WI38 (cell line): ENCODE measurements around the gene DLK2.
"Not testable (repeated sequence)": the region's sequence is repeated elsewhere in the genome, so short reads cannot be mapped to it uniquely, and the experiment has no call there.

Source experiments
- H3K4me3 ChIP-seq: 2 replicates; pipeline ENCODE4 v1.5.1; 2011; ENCODE audit warnings: low read depth, mild to moderate bottlenecking, control low read depth, low read length
- TF ChIP-seq, protein P1 (sequence below): IDR thresholded peaks from 2 replicates; pipeline ENCODE4 v1.5.1; 2012; ENCODE audit warnings: low read depth, mild to moderate bottlenecking, control low read depth, low read length

DLK2 gene

DNA sequence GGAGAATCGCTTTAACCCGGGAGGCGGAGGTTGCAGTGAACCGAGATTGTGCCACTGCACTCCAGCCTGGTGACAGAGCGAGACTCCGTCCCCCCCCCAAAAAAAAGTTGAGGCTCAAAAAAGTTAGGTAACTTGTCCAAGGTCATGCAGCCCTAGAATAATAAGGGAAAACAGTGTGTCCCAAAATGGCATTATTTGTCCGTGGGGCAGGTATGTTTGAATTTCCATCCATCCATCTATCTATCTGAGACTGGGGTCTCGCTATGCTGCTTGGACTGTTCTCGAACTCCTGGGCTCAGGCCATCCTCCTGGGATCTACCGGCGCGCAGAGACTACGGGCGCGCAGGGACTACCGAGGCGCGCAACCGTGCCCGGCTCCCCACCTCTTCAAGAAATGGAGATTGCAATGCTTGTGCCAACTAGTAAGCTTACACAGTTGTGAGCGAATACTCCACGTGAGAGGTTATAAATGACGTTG is 28.4 kb downstream of the DLK2 start:
- TF ChIP-seq, protein P1, sequence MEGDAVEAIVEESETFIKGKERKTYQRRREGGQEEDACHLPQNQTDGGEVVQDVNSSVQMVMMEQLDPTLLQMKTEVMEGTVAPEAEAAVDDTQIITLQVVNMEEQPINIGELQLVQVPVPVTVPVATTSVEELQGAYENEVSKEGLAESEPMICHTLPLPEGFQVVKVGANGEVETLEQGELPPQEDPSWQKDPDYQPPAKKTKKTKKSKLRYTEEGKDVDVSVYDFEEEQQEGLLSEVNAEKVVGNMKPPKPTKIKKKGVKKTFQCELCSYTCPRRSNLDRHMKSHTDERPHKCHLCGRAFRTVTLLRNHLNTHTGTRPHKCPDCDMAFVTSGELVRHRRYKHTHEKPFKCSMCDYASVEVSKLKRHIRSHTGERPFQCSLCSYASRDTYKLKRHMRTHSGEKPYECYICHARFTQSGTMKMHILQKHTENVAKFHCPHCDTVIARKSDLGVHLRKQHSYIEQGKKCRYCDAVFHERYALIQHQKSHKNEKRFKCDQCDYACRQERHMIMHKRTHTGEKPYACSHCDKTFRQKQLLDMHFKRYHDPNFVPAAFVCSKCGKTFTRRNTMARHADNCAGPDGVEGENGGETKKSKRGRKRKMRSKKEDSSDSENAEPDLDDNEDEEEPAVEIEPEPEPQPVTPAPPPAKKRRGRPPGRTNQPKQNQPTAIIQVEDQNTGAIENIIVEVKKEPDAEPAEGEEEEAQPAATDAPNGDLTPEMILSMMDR = no peak
- peak overlapping the region; percentile 93 for H3K4me3 ChIP-seq

DNA sequence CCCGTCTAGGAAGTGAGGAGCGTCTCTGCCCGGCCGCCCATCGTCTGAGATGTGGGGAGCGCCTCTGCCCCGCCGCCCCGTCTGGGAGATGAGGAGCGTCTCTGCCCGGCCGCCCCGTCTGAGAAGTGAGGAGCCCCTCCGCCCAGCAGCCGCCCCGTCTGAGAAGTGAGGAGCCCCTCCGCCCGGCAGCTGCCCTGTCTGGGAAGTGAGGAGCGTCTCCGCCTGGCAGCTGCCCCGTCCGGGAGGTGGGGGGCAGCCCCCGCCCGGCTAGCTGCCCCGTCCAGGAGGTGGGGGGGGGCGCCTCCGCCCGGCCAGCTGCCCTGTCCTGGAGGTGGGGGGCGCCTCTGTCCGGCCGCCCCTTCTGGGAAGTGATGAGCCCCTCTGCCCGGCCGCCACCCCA is 30.3 kb downstream of the DLK2 start:
- not testable (repeated sequence) for H3K4me3 ChIP-seq

DNA sequence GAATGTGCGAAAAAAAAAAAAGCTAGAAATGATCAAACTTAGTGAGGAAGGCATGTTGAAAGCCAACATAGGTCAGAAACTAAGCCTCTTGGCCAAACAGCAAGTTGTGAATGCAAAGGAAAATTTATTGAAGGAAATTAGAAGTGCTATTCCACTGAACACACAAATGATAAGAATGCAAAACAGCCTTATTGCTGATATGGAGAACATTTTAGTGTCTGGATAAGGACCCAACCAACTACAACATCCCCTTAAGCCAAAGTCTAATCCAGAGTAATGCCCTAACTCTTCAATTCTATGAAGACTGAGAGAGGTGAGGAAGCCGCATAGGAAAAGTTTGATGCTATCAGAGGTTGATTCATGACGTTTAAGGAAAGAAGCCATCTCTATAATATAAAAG is 33.5 kb downstream of the DLK2 start:
- H3K4me3 ChIP-seq = no peak overlapping the region
- TF ChIP-seq, protein P1 = no peak

DNA sequence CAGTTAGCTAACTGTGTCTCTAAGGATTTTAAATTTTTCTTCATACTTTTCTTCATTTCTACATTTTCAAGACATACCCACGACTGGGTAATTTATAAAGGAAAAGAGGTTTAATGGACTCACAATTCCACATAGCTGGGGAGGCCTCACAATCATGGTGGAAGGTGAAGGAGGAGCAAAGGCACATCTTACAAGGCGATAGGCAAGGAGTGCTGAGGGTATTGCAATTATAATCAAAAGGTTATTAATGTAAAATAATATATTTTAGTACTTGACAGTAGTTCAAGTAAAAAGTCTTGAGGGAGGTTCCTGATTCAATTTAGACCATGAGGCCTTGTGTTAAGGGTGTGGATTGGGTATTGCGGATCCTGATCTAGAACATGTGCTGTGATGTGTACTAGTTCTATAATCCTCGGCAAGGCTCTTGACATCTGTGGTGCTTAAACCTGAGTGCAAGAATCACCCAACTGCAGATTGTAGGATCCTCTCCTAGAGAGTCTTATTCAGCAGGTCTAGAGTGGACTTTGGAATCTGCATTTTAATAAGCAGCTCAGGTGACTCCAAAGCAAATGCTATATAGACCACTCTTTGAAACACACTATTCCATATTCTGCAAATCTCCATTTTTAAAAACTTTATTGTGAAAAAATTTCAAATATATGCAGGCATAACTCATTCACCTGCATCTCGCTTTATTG is 35.2 kb downstream of the DLK2 start:
- TF ChIP-seq, protein P1 = no peak
- no peak overlapping the region for H3K4me3 ChIP-seq

DNA sequence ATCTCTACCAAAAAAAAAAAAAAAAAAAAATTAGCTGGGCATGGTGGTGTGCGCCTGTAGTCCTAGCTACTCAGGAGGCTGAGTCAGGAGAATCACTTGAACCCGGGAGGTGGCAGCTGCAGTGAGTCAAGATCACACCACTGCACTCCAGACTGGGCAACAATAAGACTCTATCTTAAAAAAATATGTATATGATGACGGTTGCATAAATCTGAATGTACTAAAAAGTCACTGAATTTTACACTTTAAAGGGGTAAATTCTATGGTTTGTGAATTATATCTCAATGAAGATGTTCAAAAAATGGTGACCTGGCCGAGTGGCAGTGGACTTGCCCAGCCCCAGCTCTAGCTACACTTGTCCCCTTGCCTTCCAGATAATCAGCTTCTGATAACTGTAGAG is 38.4 kb downstream of the DLK2 start:
- H3K4me3 ChIP-seq = no peak overlapping the region
- TF ChIP-seq, protein P1 = no peak

DNA sequence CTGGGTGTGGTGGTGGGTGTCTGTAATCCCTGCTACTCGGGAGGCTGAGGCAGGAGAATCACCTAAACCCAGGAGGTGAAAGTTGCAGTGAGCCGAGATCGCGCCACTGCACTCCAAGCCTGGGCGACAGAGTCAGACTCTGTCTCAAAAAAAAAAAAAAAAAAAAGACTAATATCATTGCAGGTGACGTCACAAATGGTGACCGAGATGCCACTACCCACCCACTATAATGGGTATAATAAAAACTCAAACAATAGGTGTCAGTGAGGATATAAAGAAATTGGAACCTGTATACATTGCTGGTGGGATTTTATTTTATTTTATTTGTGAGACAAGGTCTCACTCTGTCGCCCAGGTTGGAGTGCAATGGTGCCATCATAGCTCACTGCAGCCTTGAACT is 40.1 kb downstream of the DLK2 start:
- H3K4me3 ChIP-seq = not testable (repeated sequence)

DNA sequence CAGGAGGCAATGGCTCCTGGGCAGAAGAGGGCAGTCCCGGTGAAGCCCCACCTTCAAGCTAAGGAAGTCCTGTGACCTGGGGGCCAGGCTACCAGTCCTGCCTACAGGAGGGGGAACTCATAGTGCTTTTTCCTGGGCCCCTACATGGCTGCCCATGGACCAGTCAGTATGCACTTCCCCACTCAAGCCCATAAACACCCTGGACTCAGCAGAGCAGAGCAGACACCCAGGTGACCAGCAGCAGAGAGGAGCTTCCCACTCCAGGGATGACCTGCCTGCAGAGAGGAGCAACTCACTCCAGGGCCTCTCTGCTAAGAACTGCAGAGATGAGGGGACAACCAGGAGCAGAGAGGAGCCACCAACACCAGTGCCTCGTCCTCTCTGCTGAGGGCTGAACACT is 42.3 kb downstream of the DLK2 start:
- TF ChIP-seq, protein P1 = no peak
- H3K4me3 ChIP-seq = no peak overlapping the region

DNA sequence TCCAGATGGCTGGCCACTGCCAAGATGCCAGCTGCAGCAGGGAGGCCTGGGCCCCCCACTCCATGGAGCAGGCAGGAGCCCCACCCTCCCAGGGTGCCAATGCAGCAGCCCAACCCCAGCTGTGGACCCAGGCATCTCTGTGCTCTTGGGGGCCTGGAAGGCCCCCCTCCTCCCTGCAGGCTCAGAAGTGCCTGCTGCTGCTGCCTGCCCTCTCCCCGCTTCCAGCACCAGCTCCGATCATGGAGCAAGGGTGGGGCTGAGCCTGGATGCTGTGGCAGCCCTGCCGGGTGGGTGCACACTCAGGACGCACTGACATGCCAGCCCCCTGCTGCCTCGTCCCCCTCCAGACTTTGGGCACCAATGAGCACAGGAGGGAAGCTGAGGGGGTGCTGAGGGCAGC is 42.8 kb downstream of the DLK2 start:
- TF ChIP-seq, protein P1 = no peak
- no peak overlapping the region for H3K4me3 ChIP-seq

DNA sequence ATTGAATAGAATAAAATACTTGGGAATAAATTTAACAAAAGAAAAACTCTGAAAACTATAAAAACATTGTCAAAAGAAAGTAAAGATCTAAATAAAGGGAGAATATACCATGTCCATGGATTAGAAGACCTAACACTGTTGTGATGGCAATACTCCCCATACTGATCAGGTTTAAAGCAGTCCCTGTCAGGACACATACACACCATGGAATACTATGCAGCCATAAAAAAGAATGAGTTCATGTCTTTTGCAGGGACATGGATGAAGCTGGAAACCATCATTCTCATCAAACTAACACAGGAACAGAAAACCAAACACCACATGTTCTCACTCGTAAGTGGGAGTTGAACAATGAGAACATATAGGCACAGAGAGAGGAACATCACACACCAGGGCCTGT is 44.6 kb downstream of the DLK2 start:
- not testable (repeated sequence) for H3K4me3 ChIP-seq
